Stimulated activated CD4-positive, alpha-beta T cell treated with anti-CD3 and anti-CD28 coated beads, Interleukin-2, amount 100 ng/mL, for 24 hours (primary cell): ENCODE data around the gene HSD17B2.

Experiments
- DNase-seq, 2 donors: peaks; one replicate each; pipeline ENCODE4 v3.0.0-alpha.2; 2020

HSD17B2 gene

DNA sequence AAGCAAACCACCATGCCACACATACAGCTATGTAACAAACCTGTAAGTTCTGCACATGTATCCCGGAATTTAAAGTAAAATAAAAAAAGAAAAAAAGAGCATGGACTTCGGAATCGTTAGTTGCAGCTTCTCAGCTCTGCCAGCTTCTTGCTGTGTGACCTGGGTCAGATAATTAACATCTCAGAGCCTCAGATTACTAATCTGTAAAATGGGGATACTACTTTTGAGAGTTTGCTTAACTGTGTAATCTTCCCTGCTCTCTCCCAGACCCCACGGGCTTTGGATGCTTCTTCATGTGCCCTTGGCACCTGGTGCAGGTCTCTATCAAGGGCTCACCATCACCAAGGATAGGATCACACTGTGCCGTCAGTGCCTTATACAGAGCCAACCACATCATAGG lies 16.6 kb downstream of the HSD17B2 start:
- DNase-seq, result no peak

DNA sequence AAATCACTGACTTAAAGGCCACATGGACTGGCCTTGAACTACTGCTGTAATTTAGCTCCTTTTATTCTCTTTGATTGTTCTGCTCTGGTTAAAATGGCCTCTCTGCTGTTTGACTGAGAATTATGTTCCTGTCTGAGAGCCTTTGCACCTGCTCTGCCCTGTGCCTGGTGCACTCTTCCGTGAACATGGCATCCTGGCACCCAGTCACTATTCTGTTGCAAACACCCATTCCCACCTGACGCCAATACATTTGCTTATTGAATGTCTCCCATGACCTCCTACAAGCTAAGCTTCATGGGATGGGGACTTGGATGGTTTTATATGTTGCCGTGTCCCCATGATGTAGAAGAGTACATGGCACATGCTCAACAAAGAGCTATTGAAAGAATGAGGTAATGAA lies 20.1 kb downstream of the HSD17B2 start:
- no peak for DNase-seq

DNA sequence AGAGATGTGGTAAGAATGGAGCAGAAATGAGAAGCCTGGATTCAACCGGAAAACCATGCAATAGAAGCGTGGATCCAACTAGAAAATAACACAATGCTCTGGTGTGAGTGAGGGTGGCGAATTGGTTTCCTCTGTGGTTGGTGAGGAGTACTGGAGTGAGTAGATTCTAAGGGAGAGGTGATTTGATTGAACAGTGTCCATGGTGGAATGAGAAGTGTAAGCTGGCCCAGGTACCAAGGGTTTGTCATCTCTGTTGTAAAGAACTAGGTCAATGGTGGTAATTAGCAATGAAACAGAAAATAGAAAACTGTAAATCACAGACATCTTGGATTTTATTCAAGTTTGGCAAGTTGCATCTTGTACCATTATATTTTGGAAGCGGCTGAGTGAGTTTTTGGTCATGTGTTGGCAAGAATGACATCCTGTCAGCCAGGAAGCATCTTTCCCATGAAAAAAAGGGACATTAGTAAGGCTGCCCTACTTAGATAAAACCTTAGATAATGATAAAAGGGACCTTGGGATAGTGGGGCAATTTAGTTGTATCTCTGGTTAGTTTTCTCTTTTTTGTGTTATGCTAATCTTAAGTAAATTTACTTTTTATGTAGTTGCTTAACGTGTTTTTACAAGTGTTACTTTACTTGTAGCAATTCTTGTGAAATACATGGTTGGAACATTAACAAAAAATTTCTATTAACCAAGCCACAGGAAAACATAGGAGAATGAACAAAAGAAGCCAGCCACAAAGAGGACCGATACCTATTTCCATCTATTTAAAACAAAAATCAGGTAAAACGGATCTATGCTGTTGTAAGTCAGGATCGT lies 20.9 kb downstream of the HSD17B2 start:
- DNase-seq, result no peak

DNA sequence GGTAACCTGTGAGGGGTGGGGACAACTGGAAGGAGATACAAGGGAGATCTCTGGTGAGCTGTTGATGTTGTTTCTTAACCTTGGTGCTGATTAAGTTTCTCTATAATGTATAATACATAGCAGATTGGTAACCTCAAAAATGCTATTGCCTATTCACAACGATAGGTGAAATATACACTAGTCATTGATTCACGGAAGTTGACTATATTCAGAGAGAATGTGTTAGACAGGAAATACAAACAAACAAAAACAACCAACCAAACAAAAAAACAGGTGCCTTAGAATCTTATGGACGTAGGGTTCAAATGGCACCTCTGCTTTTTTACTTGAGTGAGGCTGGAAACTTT lies 21.5 kb downstream of the HSD17B2 start:
- no peak for DNase-seq

GRCh38 chr16:82059161-82059982 lies 24.3 kb downstream of the HSD17B2 start:
- DNase-seq, result no peak

- DNase-seq, result no peak
These were observed 24.9 kb downstream of the HSD17B2 start for GRCh38 chr16:82059983-82060421.

DNA sequence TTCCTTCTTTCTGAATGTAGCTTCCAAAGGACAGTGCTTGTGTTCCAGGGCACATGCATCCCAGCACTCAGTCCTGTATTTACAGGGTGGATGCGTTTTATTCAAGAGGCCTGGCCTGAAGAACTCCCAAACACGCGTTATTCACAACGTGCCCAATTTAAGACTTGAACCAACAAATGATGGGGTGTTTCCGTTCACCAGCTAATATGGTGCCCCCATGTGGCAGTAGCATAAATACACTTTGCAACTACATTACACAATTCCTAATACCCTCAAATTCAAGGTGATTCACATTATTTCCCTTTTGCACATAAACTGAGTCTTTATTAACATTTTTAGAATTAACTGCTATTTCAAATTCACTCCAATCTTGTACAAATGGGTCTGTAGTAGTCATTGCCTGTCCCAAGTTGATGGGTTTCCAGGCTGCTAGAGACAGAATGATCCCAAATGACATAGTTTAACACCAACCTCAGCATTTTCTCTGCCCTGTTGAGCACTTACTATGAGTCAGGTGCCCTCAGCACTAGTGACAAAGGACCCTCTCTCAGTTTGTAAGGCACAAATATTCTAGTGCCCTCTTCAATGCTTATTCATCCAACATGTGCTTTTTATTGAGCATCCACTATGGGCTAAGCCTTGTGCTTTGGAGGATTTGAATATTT lies 26.9 kb downstream of the HSD17B2 start:
- DNase-seq, result no peak

GRCh38 chr16:82062645-82063058 lies 27.6 kb downstream of the HSD17B2 start:
- DNase-seq, result no peak

- no peak for DNase-seq
These were observed 28.5 kb downstream of the HSD17B2 start for GRCh38 chr16:82063456-82064082.

- no peak for DNase-seq
These were observed 32.2 kb downstream of the HSD17B2 start for GRCh38 chr16:82067042-82067803.

GRCh38 chr16:82067804-82068325 lies 32.8 kb downstream of the HSD17B2 start:
- no peak for DNase-seq

GRCh38 chr16:82070656-82071369 lies 35.8 kb downstream of the HSD17B2 start:
- DNase-seq, result no peak

DNA sequence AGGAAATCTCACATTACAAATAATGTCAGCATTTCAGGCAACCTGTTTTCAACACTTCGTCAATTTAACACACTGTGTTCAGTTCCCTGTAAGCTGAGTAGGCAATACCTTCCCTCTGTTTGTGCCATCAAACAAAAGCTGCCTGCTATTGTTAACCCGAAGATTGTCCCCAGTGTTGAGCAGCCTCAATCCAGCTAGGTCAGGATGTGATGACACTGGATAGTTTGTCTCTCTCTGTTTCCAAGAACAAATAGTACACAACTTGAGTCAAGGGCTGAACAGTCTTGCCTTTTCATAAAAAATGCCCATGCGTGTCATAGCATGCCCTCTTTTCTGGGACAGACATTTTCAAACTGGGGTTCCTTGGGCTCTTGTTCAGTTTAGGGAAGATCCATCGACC lies 36.4 kb downstream of the HSD17B2 start:
- DNase-seq, result no peak

GRCh38 chr16:82072313-82072712 lies 37.3 kb downstream of the HSD17B2 start:
- no peak for DNase-seq

DNA sequence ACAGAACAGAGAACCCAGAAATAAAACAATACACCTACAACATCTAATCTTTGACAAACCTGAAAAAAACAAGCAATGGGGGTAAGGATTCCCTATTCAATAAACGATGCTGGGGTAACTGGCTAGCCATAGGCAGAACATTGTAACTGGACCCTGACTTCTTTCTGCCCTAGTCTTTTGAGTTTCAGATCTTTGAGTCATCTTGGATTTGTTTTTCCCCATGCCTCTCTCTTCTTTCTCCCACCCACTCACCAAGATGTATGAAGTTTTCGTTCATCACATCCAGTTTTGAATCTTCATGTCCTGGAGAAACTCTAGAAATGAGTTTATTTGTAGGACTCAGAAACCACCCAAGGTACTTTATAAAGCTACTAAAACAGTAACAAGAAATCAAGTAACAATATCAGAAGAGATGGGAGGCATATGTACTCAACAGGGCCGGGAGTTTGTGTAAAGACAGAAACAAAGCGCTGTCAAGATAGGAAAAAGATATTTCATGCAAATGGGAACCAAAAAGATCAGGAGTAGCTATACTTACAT lies 39.0 kb downstream of the HSD17B2 start:
- DNase-seq, result no peak

GRCh38 chr16:82078125-82078524 lies 43.1 kb downstream of the HSD17B2 start:
- DNase-seq, result no peak

DNA sequence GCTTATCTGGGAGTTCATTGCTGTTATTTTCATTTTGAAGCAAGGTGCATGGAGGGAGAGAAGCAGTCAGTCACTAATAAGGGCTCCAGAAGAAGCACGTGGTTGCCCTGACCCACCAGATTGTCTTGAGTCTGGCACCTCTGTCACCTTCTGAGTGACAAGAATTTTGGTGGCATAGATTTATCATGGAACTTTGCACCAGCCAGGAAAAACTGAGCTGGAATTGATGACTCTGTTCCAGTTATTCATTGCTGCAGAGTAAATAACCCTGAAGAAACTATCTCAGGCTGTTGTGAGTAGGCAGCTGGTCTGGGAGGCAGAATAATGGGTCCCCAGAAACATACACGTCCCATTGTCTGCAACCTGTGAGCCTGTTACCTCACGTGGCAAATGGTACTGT lies 44.8 kb downstream of the HSD17B2 start:
- DNase-seq, result no peak

GRCh38 chr16:82081264-82081663 lies 46.2 kb downstream of the HSD17B2 start:
- no peak for DNase-seq

DNA sequence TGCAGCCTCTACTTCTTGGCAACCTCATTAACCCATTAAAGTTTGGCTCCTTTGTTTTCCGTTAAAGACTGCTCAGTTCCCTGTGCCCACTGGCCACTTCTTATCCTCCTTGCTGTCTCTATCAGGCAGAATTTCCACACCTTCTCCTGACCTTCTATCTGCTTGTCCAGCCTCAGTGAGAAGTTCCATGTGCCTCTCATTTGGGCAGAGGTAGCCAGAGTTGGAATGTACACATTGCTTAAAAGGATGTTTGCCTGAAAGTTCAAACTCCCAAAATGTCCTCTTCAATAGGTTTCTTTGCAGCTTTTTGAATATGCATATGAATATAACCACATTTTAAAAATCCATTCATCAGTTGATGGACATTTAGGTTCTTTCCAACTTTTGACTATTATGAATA lies 47.0 kb downstream of the HSD17B2 start:
- DNase-seq, result no peak

GRCh38 chr16:82082543-82083244 lies 47.6 kb downstream of the HSD17B2 start:
- DNase-seq, result no peak
